Epithelial cell of proximal tubule (primary cell): ENCODE measurements around the gene DHRS7C. TPM values are rescaled to one million over a fixed set of nuclear protein-coding genes. Genes with fewer than 3 reads are reported as not detected.

Experiments used
- DNase-seq: peaks from one replicate; pipeline ENCODE4 v3.0.0-alpha.2; 2011; ENCODE audit warnings: low read depth
- H3K4me3 ChIP-seq: 2 replicates; pipeline ENCODE4 v1.5.1; 2011; ENCODE audit warnings: low read depth, mild to moderate bottlenecking, low read length
- CTCF ChIP-seq: conservative IDR thresholded peaks from 2 replicates; pipeline ENCODE4 v1.5.1; 2012; ENCODE audit warnings: low read depth, mild to moderate bottlenecking, low read length
- total RNA-seq: library from RNA; depleted of rRNA; stranded (reverse); fragments of >200 nt; gene quantifications from 2 replicates; pipeline ENCODE4 v1.2.3, GENCODE V29; 2015

DHRS7C gene
- total RNA-seq, 1 donor from 2014 or later, result not detected

- H3K4me3 ChIP-seq, result no peak overlapping the region
- no peak for TF ChIP-seq CTCF
- DNase-seq, result no peak
Observed at GRCh38 chr17:9818760-9819159, 27.4 kb upstream of the DHRS7C start.

DNA sequence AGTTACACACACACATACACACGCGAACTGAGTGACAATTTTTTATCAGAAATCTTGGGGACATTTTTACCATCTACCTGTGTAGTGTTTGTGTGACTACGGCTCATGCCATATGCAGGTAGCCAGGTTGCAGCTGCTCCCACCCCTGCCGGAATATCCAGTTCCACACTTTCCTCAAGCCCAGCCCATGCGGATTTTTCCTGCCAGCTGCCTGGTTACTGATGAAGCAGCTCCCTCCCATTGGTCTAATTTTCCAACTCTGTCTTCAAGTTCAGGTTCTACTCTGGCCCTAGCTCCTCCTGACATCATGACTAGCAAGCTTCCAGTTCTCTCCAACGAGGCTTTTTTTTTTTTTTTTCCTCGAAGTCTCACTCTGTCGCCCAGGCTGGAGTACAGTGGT is 25.7 kb upstream of the DHRS7C start:
- DNase-seq, result peak; percentile 9
- H3K4me3 ChIP-seq, result no peak overlapping the region
- TF ChIP-seq CTCF, result no peak

DNA sequence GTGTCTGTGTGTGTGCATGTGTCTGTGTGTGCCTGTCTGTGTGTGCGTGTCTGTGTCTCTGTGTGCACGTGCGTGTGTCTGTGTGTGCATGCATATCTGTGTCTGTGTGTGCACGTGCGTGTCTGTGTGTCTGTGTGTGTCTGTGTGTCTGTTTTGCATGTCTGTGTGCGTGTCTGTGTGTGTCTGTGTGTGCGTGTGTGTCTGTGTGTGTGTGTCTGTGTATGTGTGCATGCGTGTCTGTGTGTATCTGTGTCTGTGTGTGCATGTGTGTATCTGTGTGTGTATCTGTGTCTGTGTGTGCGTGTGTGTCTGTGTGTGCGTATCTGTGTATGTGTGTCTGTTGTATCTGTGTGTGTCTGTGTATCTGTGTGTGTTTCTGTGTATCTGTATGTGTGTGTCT is 25.1 kb upstream of the DHRS7C start:
- no peak for TF ChIP-seq CTCF
- no peak overlapping the region for H3K4me3 ChIP-seq
- DNase-seq, result no peak

DNA sequence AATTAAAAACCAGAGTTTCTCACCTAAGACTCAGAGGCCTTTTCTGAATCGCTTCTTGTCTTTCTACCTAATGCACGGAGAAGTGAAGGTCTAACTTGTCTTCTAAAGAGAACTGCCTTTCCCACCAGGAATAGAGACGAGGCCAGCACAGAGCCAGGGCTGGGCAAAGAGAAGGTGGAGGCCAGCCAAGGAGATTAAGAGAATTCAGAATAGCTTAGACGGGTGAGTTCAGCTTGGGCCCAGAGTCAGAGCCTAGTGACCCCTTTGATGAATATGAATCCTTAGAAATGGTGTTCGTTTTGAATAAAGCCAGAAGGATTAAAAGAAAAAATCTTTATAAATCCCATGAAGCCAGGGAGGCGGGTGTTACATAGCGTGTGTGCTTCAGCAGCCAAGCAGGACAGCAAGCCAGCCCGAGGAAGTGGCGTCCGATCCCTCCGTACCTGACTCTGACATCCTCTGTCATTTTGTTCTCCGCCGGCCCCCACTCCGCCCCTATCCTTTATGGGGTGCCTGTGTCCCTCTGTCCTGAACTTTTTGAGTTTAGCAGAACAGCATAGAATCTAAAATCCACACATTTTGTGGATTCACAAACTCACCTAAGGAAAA is 23.0 kb upstream of the DHRS7C start:
- no peak for TF ChIP-seq CTCF
- no peak for DNase-seq
- no peak overlapping the region for H3K4me3 ChIP-seq

DNA sequence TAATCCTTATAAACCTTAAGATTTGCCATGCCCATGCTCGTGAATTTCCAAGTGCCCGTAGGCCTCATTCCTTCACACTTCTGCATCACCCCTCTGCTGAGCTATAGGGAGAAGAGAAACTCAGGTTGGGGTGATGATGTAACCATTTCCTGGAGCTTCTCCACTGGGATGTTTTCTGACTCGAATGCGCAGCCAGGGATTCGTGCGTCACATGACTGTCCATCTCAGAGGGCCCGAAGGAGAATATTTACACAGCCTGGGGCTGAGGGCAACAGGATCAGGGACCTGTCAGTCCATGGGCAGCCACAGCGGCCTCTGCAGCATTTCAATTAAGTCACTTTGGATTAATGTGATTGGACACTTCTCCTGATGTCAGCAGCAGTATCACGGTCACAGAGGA is 21.8 kb upstream of the DHRS7C start:
- no peak for TF ChIP-seq CTCF
- no peak for DNase-seq
- no peak overlapping the region for H3K4me3 ChIP-seq

GRCh38 chr17:9811537-9811936 is 20.1 kb upstream of the DHRS7C start:
- H3K4me3 ChIP-seq, result no peak overlapping the region
- no peak for DNase-seq
- no peak for TF ChIP-seq CTCF

- DNase-seq, result no peak
- no peak overlapping the region for H3K4me3 ChIP-seq
- TF ChIP-seq CTCF, result no peak
Observed at GRCh38 chr17:9811086-9811485, 19.7 kb upstream of the DHRS7C start.
